Activated naive CD8-positive, alpha-beta T cell treated with anti-CD3 and anti-CD28 coated beads, Interleukin-2, amount 10 ng/mL, durations not matched to agents 7 days and 5 days (primary cell): Measurements from ENCODE around the gene ARID1B. TPM values are rescaled to one million over a fixed set of nuclear protein-coding genes. Genes with fewer than 3 reads are reported as not detected.

Experiments used
- ATAC-seq: fragments of 150-1000 bp; cut with Tn5 transposase; one replicate; pipeline ENCODE4 v1.10.0; 2021; ENCODE audit warnings: low read depth, moderate library complexity
- POLR2A ChIA-PET: fragments of 350-600 bp; sonication (Branson Sonifier 250); formaldehyde crosslinking; loops from one replicate; lab custom pipeline; 2021; ENCODE audit warnings: antibody characterized with exemption; lab: Charles Lee
- DNase-seq: peaks from one replicate; pipeline ENCODE4 v3.0.0; 2021
- H3K27ac Mint-ChIP-seq: one replicate; pipeline ENCODE4 v1.8.0; 2022; ENCODE audit warnings: mild to moderate bottlenecking, mixed read lengths
- H3K27me3 Mint-ChIP-seq: one replicate; pipeline ENCODE4 v1.8.0; 2022; ENCODE audit warnings: mild to moderate bottlenecking, moderate library complexity, mixed read lengths
- H3K36me3 Mint-ChIP-seq: one replicate; pipeline ENCODE4 v1.8.0; 2021; ENCODE audit warnings: mild to moderate bottlenecking, mixed read lengths
- H3K4me1 Mint-ChIP-seq: one replicate; pipeline ENCODE4 v1.8.0; 2021; ENCODE audit warnings: mixed read lengths
- H3K4me3 Mint-ChIP-seq: one replicate; pipeline ENCODE4 v1.8.0; 2022; ENCODE audit warnings: mild to moderate bottlenecking, moderate library complexity, mixed read lengths
- H3K9me3 Mint-ChIP-seq: one replicate; pipeline ENCODE4 v1.8.0; 2021; ENCODE audit warnings: mixed read lengths
- microRNA-seq: library from miRNA; unstranded; fragments of <30 nt; microRNA quantifications from one replicate; pipeline ENCODE4 v1.2.0, GENCODE V29; 2022
- total RNA-seq, 2 experiments: library from RNA; stranded (reverse); gene quantifications; one replicate each; pipeline ENCODE4 v1.2.3, GENCODE V29; 2021

The ARID1B gene
- total RNA-seq, 2 experiments from 2014 or later, result 83.2 to 98.2 TPM

DNA sequence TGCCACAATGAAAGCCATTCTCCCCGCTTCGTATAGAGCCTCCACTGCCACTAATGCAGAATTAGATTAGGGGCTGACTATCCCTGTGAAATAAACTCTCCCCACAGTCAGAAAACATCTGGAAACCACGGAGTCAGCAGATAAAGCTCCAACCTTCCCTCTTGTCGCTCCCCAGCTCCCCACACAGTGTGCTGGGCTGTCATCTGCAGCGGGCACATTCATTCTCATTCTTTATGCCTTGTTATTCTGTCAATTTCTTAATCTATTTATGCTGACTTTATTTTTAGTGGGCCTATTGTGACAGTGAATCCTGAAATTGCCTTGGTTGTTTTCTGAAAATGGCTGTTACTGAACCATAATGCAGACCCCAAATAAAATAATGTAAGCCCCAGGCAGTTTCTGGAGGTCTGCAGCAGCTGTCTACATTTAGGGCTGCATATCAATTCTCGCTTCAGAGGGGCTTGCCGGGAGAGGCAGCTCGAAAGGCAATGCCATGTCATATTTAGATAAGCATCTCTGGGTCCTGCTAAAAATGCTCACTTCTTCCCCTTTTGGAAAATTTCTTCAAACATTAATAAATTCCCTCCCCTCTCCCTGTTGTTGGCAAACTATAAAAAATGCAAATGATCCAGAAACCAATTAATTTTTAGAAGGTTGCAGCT is 474.5 kb downstream of the ARID1B start:
- ATAC-seq, result no peak

DNA sequence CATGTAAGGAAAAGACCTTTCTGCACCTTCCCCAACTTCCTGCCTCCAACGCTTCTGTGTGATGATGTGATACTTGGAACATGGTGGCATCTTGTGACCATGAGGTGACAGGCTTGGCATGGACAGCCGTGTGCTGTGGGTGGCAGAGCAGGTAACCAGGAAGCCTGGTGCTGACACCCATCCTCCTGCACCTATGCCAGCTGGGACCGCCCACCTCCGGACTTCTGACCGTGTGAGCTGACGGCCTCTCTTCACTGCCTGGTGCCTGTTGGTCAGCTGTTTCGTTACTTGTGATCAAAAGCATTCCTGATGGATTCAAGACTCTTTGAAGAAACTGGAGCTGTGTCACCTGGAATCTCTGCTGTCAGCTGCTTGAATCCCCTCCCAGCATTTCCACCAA is 475.8 kb downstream of the ARID1B start:
- ATAC-seq, result no peak
- H3K4me3 Mint-ChIP-seq, result no peak overlapping the region
- H3K9me3 Mint-ChIP-seq, result peaks cover 2% of the 10 kb centered on the region
- no peaks in the 10 kb centered on the region for H3K36me3 Mint-ChIP-seq
- peaks cover 6% of the 10 kb centered on the region for H3K4me1 Mint-ChIP-seq
- H3K27ac Mint-ChIP-seq, result no peak overlapping the region
- POLR2A ChIA-PET, result interaction anchor here (0.6 kb wide), 1 partner anchor 23 kb away, joined by 6 read pairs; no protein-coding TSS in a partner anchor
- H3K27me3 Mint-ChIP-seq, result peaks cover 14% of the 10 kb centered on the region
- DNase-seq, result no peak

More for the DNA sequence above, 474.5 kb downstream of the ARID1B start:
- POLR2A ChIA-PET, result no interaction called here
- Mint-ChIP-seq H3K4me3 (no peak overlapping the region), H3K27me3 (peaks cover 12% of the 10 kb centered on the region), H3K4me1 (peaks cover 6% of the 10 kb centered on the region), H3K27ac (no peak overlapping the region), H3K9me3 (peaks cover 2% of the 10 kb centered on the region), H3K36me3 (no peaks in the 10 kb centered on the region)
- DNase-seq, result no peak

DNA sequence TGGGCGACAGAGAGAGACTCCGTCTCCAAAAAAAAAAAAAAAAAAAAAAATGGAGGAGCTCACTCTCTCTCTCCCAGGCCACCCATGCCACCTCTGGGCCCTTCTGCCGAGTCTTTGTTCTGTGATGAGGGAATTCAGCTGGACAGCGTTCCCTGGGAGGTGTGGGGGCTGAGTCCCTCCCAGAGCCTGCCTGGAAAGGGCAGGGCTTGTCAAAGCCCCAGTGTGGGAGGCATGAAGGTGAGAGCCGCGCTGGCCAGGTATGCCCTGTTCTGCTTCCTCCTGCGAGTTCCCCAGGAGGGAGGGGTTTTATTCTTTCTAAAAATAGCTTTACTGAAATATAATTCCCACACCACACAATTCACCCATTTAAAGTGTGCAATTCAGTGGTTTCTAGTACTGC is 476.5 kb downstream of the ARID1B start:
- DNase-seq (no peak), ATAC-seq (no peak)
- H3K27ac Mint-ChIP-seq, result no peak overlapping the region
- peaks cover 6% of the 10 kb centered on the region for H3K4me1 Mint-ChIP-seq
- POLR2A ChIA-PET, result interaction anchor here (0.6 kb wide), 1 partner anchor 23 kb away, joined by 6 read pairs; no protein-coding TSS in a partner anchor
- no peaks in the 10 kb centered on the region for H3K36me3 Mint-ChIP-seq
- peaks cover 14% of the 10 kb centered on the region for H3K27me3 Mint-ChIP-seq
- no peaks in the 10 kb centered on the region for H3K9me3 Mint-ChIP-seq
- H3K4me3 Mint-ChIP-seq, result no peak overlapping the region

DNA sequence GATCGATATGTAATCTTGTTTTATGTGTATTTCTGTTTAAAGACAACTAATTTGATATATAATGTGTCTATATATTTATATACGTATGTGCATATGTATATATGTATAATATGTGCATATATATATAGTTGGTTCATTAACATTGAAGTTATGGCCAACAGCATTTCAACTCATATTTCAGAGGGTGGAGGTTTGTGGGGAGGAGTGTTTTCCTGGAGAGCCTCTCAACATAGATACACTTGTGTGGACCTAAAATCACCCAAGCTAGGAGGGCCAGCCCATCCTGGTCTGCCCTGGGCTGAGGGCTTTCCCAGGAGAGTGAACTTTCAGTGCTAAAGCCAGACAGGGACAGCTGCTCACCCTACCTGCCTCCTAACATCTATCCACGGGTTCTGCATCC is 477.4 kb downstream of the ARID1B start:
- H3K9me3 Mint-ChIP-seq, result no peaks in the 10 kb centered on the region
- ATAC-seq (no peak), DNase-seq (no peak)
- H3K27me3 Mint-ChIP-seq, result peaks cover 18% of the 10 kb centered on the region
- H3K4me1 Mint-ChIP-seq, result peaks cover 9% of the 10 kb centered on the region
- H3K4me3 Mint-ChIP-seq, result no peak overlapping the region
- no peaks in the 10 kb centered on the region for H3K36me3 Mint-ChIP-seq
- POLR2A ChIA-PET, result no interaction called here
- no peak overlapping the region for H3K27ac Mint-ChIP-seq

DNA sequence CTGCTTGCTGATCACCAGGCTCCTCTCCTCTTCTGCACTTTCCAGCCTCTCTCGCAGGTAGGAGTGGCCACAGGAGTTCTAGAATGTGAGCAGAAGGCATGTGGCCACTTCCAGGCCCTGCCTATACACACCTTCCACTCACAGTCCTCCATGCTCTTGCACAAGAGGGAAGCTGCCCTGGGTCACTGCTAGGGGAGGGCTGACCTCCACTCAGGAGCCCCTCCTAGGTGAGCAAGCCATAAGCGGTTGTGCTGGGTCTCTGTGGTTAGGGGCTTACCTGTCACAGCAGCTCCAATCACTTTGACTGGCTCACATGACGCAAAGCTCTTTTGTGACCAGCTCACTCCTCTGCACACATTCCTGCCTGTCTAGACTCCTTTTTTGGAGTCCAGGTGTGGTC is 477.9 kb downstream of the ARID1B start:
- no peak for ATAC-seq
- no peaks in the 10 kb centered on the region for H3K36me3 Mint-ChIP-seq
- peak; percentile 11 for DNase-seq
- no peak overlapping the region for H3K4me3 Mint-ChIP-seq
- H3K9me3 Mint-ChIP-seq, result no peaks in the 10 kb centered on the region
- POLR2A ChIA-PET, result no interaction called here
- peaks cover 12% of the 10 kb centered on the region for H3K4me1 Mint-ChIP-seq
- no peak overlapping the region for H3K27ac Mint-ChIP-seq
- H3K27me3 Mint-ChIP-seq, result peaks cover 18% of the 10 kb centered on the region

DNA sequence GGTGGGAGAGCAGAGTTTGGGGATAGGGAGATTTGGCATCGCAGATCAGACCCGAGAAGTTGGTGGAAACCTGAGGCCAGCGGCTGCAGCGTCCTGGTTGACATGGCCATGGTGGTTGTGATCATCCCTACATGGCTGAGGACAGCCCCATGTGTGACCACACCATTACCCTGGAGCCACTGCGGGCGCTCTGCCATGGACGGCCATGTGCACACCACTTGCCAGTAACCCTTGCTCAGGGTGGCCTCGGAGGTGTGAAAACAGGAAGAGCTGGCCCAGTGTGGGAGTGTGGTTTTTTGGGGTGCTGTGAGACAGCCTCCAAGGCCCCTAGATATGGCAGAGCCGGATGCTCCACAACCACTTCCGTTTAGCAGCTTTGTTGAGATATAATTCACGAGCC is 481.7 kb downstream of the ARID1B start:
- Mint-ChIP-seq H3K36me3 (no peaks in the 10 kb centered on the region), H3K27ac (no peak overlapping the region), H3K27me3 (peaks cover 18% of the 10 kb centered on the region), H3K9me3 (no peaks in the 10 kb centered on the region), H3K4me1 (peaks cover 10% of the 10 kb centered on the region), H3K4me3 (no peak overlapping the region)
- ATAC-seq (peak; percentile 60), DNase-seq (peak; percentile 26)
- POLR2A ChIA-PET, result interaction anchor here (0.6 kb wide), 1 partner anchor 1943 kb away, joined by 5 read pairs; no protein-coding TSS in a partner anchor

DNA sequence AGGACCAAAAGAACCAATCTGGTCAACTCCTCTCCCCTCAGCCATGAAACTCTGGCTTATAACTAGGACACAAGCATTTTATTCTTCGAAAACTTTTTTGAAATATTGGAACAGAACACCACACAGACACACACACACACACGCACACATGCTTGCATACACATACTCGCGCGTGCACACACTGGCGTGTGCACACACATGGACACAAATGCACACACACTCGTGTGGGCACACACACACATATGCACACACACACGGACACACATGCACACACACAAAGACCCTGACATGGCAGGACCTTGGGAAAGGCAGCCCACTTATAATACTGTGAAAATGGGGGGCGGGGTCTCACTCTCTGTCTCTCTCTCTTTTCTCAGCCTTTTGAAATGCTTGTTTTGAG is 482.3 kb downstream of the ARID1B start:
- peaks cover 7% of the 10 kb centered on the region for H3K4me1 Mint-ChIP-seq
- ATAC-seq (no peak), DNase-seq (peak; percentile 4)
- H3K36me3 Mint-ChIP-seq, result no peaks in the 10 kb centered on the region
- POLR2A ChIA-PET, result no interaction called here
- peaks cover 18% of the 10 kb centered on the region for H3K27me3 Mint-ChIP-seq
- no peak overlapping the region for H3K4me3 Mint-ChIP-seq
- no peaks in the 10 kb centered on the region for H3K9me3 Mint-ChIP-seq
- peak overlapping the region; percentile 60 for H3K27ac Mint-ChIP-seq

Small RNAs within 50 kb of the gene (microRNA-seq; reads per million reads assigned to microRNA genes)
- gene MIR4466, result not detected
